ENCODE results near the gene CCDC107.
A peak's percentile ranks its signal among the peaks of the same experiment; 100 is the strongest.
"Not testable (repeated sequence)": the region's sequence is repeated elsewhere in the genome, so short reads cannot be mapped to it uniquely, and the experiment has no call there.

The CCDC107 gene

DNA sequence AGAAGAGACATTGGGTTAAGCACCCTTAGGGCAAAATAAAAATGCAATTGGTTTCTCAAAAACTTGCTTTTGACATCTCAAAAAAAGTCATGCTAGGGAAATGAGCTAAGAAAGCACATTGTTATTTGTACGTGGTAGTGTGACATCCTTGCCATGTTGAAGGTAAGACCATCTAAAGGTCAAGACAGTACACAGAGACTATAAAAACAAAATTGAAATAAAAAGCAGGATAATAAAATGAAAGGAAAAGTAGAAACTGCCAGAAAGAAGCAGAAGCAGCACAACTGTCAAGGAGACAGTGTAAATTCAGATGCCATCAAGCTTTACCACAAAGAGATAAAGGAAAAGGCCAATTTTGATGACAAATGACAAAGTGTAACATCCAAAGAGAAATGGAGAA lies 18.9 kb upstream of the CCDC107 start:
- not testable (repeated sequence) for H3K4me3 ChIP-seq (ENCODE audit: low read length); H3K4me1 ChIP-seq (ENCODE audit: insufficient read depth, low read length); H3K9me3 ChIP-seq (ENCODE audit: insufficient read depth, low read depth, low read length); H3K27ac ChIP-seq (ENCODE audit: low read depth, low read length); H3K27me3 ChIP-seq (ENCODE audit: insufficient read depth, low read length); H3K9ac ChIP-seq (ENCODE audit: low read depth, low read length); H3K36me3 ChIP-seq (ENCODE audit: insufficient read depth, low read length)
- WGBS = 100% methylated on average over 1 of the region's 1 CpG

DNA sequence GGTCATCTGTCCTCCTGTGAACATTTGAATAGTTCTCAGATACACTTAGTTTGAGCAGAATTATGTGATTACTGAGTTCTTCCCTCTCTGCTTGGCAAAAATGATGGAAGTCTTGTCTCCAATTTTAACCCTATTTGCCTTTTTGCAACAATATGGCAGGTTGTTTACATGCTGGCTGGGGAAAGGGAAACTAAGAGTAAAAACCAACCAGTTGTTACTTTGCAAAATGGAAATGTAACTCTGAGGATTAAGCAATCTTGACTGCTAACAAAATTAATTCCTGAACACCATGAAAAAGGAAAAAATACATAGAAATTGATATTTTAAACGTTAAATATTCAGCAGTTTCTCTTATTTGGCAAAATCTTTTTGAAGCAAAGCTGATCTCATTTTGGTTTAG lies 18.5 kb upstream of the CCDC107 start:
- Histone ChIP-seq H3K9ac (ENCODE audit: low read depth, low read length) (no peak overlapping the region), H3K27ac (ENCODE audit: low read depth, low read length) (no peak overlapping the region), H3K4me1 (ENCODE audit: insufficient read depth, low read length) (no peaks in the 10 kb centered on the region), H3K36me3 (ENCODE audit: insufficient read depth, low read length) (no peaks in the 10 kb centered on the region), H3K9me3 (ENCODE audit: insufficient read depth, low read depth, low read length) (no peaks in the 10 kb centered on the region), H3K27me3 (ENCODE audit: insufficient read depth, low read length) (no peaks in the 10 kb centered on the region), H3K4me3 (ENCODE audit: low read length) (no peak overlapping the region)
- WGBS = 100% methylated on average over 1 of the region's 1 CpG

GRCh38 chr9:35640431-35640830 lies 17.7 kb upstream of the CCDC107 start:
- not testable (repeated sequence) for H3K4me1 ChIP-seq (ENCODE audit: insufficient read depth, low read length); H3K36me3 ChIP-seq (ENCODE audit: insufficient read depth, low read length); H3K27me3 ChIP-seq (ENCODE audit: insufficient read depth, low read length); H3K9ac ChIP-seq (ENCODE audit: low read depth, low read length); H3K4me3 ChIP-seq (ENCODE audit: low read length); H3K9me3 ChIP-seq (ENCODE audit: insufficient read depth, low read depth, low read length); H3K27ac ChIP-seq (ENCODE audit: low read depth, low read length)
- WGBS = 93% methylated on average over 15 of the region's 15 CpGs

- H3K4me1 ChIP-seq (ENCODE audit: insufficient read depth, low read length) = not testable (repeated sequence)
These were observed 16.6 kb upstream of the CCDC107 start for GRCh38 chr9:35641478-35641877.

GRCh38 chr9:35643046-35643445 lies 15.0 kb upstream of the CCDC107 start:
- WGBS = 94% methylated on average over 12 of the region's 12 CpGs
- Histone ChIP-seq H3K27ac (ENCODE audit: low read depth, low read length) (no peak overlapping the region), H3K9ac (ENCODE audit: low read depth, low read length) (no peak overlapping the region), H3K36me3 (ENCODE audit: insufficient read depth, low read length) (no peaks in the 10 kb centered on the region), H3K9me3 (ENCODE audit: insufficient read depth, low read depth, low read length) (no peaks in the 10 kb centered on the region), H3K27me3 (ENCODE audit: insufficient read depth, low read length) (0 out of 2 replicates have a peak, but pooled peaks cover 3% of the 10 kb centered on the region), H3K4me3 (ENCODE audit: low read length) (no peak overlapping the region), H3K4me1 (ENCODE audit: insufficient read depth, low read length) (peaks cover 3% of the 10 kb centered on the region; the same call in 1 of the 2 replicates)

More at GRCh38 chr9:35641478-35641877, 16.6 kb upstream of the CCDC107 start:
- not testable (repeated sequence) for H3K36me3 ChIP-seq (ENCODE audit: insufficient read depth, low read length); H3K9ac ChIP-seq (ENCODE audit: low read depth, low read length); H3K9me3 ChIP-seq (ENCODE audit: insufficient read depth, low read depth, low read length); H3K4me3 ChIP-seq (ENCODE audit: low read length); H3K27ac ChIP-seq (ENCODE audit: low read depth, low read length); H3K27me3 ChIP-seq (ENCODE audit: insufficient read depth, low read length)
- 93% methylated on average over 3 of the region's 3 CpGs for WGBS

DNA sequence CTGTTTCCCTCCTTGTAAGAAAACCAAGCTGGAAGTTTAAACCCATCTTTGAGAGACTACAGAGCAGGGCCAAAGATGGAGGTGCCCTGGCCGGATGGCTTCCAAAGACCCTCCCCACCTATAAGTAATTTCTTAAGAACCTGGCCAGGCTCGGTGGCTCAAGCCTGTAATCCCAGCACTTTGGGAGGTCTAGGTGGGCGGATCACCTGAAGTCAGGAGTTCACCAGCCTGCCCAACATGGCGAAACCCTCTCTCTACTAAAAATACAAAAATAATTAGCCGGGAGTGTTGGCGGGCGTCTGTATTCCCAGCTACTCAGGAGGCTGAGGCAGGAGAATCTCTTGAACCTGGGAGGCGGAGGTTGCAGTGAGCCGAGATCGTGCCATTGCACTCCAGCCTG lies 12.4 kb upstream of the CCDC107 start:
- peaks cover 10% of the 10 kb centered on the region for H3K4me1 ChIP-seq (ENCODE audit: insufficient read depth, low read length)
- H3K27ac ChIP-seq (ENCODE audit: low read depth, low read length); H3K9me3 ChIP-seq (ENCODE audit: insufficient read depth, low read depth, low read length); H3K36me3 ChIP-seq (ENCODE audit: insufficient read depth, low read length); H3K27me3 ChIP-seq (ENCODE audit: insufficient read depth, low read length): not testable (repeated sequence)
- 0 out of 2 replicates have a peak overlapping the region, but pooled peaks have one; percentile 51 for H3K9ac ChIP-seq (ENCODE audit: low read depth, low read length)
- H3K4me3 ChIP-seq (ENCODE audit: low read length) = peak overlapping the region; percentile 82
- WGBS = 33% methylated on average over 10 of the region's 10 CpGs

- no peaks in the 10 kb centered on the region for H3K36me3 ChIP-seq (ENCODE audit: insufficient read depth, low read length)
- H3K27me3 ChIP-seq (ENCODE audit: insufficient read depth, low read length) = 0 out of 2 replicates have a peak, but pooled peaks cover 3% of the 10 kb centered on the region
- no peaks in the 10 kb centered on the region for H3K9me3 ChIP-seq (ENCODE audit: insufficient read depth, low read depth, low read length)
- H3K4me3 ChIP-seq (ENCODE audit: low read length) = peak overlapping the region; percentile 82
- under 1% methylated on average over 11 of the region's 11 CpGs for WGBS
- peak overlapping the region; percentile 51 for H3K9ac ChIP-seq (ENCODE audit: low read depth, low read length)
- no peak overlapping the region for H3K27ac ChIP-seq (ENCODE audit: low read depth, low read length)
- peaks cover 14% of the 10 kb centered on the region for H3K4me1 ChIP-seq (ENCODE audit: insufficient read depth, low read length)
These were observed 11.9 kb upstream of the CCDC107 start for GRCh38 chr9:35646153-35646532.

GRCh38 chr9:35646533-35647265 lies 11.4 kb upstream of the CCDC107 start:
- Histone ChIP-seq H3K27ac (ENCODE audit: low read depth, low read length) (no peak overlapping the region), H3K36me3 (ENCODE audit: insufficient read depth, low read length) (no peaks in the 10 kb centered on the region), H3K9ac (ENCODE audit: low read depth, low read length) (peak overlapping the region; percentile 58), H3K9me3 (ENCODE audit: insufficient read depth, low read depth, low read length) (no peaks in the 10 kb centered on the region), H3K27me3 (ENCODE audit: insufficient read depth, low read length) (0 out of 2 replicates have a peak, but pooled peaks cover 3% of the 10 kb centered on the region), H3K4me1 (ENCODE audit: insufficient read depth, low read length) (peaks cover 16% of the 10 kb centered on the region), H3K4me3 (ENCODE audit: low read length) (peak overlapping the region; percentile 82)
- WGBS = under 1% methylated on average over 58 of the region's 58 CpGs

DNA sequence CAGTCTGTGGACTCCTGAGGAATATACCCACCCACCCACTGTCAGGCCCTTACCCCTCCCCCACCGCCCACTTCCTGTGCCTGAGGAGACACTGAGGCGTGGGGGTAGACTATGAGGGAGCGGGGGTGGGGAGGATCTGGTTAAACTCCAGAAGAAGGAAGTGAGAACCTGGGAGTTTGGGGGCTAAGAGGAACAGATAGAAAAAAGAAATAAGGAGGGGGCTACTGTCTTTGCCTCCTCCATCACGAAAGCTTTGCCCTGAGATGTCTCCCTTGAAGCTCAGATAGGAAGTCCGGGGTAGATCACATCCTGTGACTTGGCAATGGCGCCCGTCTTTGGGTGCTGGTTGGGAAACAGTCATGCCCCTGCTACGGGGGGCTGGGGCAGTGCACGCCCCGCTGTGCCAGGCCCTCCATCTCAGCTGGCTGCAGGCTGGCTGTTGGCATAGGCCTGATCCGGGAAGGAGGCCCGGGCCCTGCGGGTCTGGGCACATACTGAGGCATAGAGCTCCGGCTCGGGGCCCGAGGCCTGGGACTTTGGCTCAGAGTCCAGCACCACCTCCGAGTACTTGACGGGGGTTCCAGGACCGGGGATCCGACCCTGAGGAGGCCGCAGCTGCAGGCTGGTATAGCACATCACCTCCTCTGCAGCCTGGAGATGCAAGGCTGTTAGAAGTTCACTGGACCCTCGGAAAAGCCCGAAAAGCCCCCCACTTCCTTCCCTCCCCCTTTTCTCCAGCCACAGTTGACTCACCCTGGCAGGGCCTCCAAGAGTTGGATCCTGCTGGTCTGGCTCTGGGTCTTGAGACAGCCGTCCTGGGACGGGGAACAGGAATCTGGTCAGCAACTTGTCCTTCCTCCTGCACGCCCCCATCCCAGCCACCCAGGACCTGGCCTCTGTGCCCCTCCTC lies 8.4 kb upstream of the CCDC107 start:
- Histone ChIP-seq H3K27ac (ENCODE audit: low read depth, low read length) (no peak overlapping the region), H3K36me3 (ENCODE audit: insufficient read depth, low read length) (no peaks in the 10 kb centered on the region), H3K4me3 (ENCODE audit: low read length) (no peak overlapping the region), H3K9me3 (ENCODE audit: insufficient read depth, low read depth, low read length) (no peaks in the 10 kb centered on the region), H3K4me1 (ENCODE audit: insufficient read depth, low read length) (peaks cover 16% of the 10 kb centered on the region), H3K27me3 (ENCODE audit: insufficient read depth, low read length) (0 out of 2 replicates have a peak, but pooled peaks cover 3% of the 10 kb centered on the region), H3K9ac (ENCODE audit: low read depth, low read length) (no peak overlapping the region)
- 89% methylated on average over 25 of the region's 26 CpGs for WGBS

DNA sequence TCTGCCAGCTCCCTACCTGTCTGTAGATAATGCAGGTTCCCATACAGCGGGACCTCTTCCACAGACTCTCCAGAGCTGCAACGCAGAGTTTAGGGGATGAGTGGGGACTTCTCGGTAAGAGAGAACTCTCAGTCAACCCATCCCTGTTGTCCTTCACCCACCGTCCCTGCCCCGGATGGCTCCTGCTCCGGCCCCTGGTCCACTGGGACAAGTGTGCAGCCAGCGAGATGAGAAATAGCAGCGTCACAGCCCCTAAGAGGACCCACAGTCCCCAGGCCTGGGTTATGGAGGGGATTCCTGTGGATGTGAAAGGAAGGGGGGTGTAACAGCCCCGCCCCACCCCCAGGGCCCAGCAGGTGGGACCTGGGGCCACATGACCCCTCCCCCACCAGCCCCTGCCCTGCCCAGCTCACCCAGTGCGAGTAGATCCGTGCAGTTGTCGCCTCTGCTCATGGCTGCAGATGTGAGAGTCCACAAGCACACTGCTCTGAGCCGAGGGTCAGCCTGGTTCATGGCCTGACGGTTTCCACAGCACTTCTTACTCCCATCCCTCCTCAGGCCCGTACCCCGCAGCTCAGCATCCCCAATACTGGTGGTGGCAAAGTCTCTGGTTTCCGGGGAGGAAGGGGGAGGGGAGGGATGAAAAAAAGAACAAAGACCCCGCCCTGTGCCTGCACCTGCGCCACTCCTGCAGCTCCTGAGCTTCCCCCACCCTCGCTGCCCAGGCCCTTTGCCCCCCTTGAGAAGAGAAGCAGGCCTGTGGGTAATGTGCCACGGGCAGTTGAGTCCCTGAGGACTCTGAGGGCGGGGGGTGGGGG lies 7.5 kb upstream of the CCDC107 start, which contains the start of gene SIT1:
Gene SIT1 (minus strand): TSS at position 591 of the 818 bp plus-strand sequence. CDS start 78 bp downstream, at position 513.
- Histone ChIP-seq H3K9ac (ENCODE audit: low read depth, low read length) (no peak within 1 kb of the TSS), H3K36me3 (ENCODE audit: insufficient read depth, low read length) (no peaks in the 10 kb centered on the region), H3K4me3 (ENCODE audit: low read length) (peak within 1 kb of the TSS; percentile 27; the same call in 1 of the 2 replicates), H3K27me3 (ENCODE audit: insufficient read depth, low read length) (0 out of 2 replicates have a peak, but pooled peaks cover 3% of the 10 kb centered on the region), H3K9me3 (ENCODE audit: insufficient read depth, low read depth, low read length) (no peaks in the 10 kb centered on the region), H3K4me1 (ENCODE audit: insufficient read depth, low read length) (peaks cover 15% of the 10 kb centered on the region), H3K27ac (ENCODE audit: low read depth, low read length) (no peak within 1 kb of the TSS)
- WGBS = 66% methylated on average over 22 of the region's 22 CpGs
